H9 (cell line): ENCODE data around the gene CCDC159. TPM values are rescaled to one million over a fixed set of nuclear protein-coding genes. Genes with fewer than 3 reads are reported as not detected.
"Not testable (repeated sequence)": the region's sequence is repeated elsewhere in the genome, so short reads cannot be mapped to it uniquely, and the experiment has no call there.

Experiments used
- DNase-seq: peaks from one replicate; pipeline ENCODE4 v3.0.0-alpha.2; 2017
- H2AFZ ChIP-seq: one replicate; pipeline ENCODE4 v1.6.1; 2013; ENCODE audit warnings: mild to moderate bottlenecking, low read length, control low read depth, moderate library complexity
- H2AK5ac ChIP-seq: 2 replicates; pipeline ENCODE4 v1.6.1; 2013; ENCODE audit warnings: low read length, control low read depth, mixed read lengths; ENCODE audit not compliant: insufficient read length
- H2BK120ac ChIP-seq: one replicate; pipeline ENCODE4 v1.6.1; 2013; ENCODE audit warnings: low read depth, mild to moderate bottlenecking, low read length, control low read depth, inconsistent platforms; ENCODE audit not compliant: poor library complexity, severe bottlenecking
- H2BK12ac ChIP-seq: 2 replicates; pipeline ENCODE4 v1.6.1; 2013; ENCODE audit warnings: low read length, control low read depth, mixed read lengths, low read depth; ENCODE audit not compliant: insufficient read length
- H2BK15ac ChIP-seq: 2 replicates; pipeline ENCODE4 v1.6.1; 2013; ENCODE audit warnings: low read depth, low read length, control low read depth
- H2BK20ac ChIP-seq: one replicate; pipeline ENCODE4 v1.6.1; 2013; ENCODE audit warnings: low read depth, mild to moderate bottlenecking, low read length, control low read depth, inconsistent platforms; ENCODE audit not compliant: poor library complexity, severe bottlenecking
- H2BK5ac ChIP-seq: 2 replicates; pipeline ENCODE4 v1.6.1; 2013; ENCODE audit warnings: low read length, control low read depth, mixed read lengths; ENCODE audit not compliant: insufficient read length
- H3K14ac ChIP-seq: 2 replicates; pipeline ENCODE4 v1.6.1; 2013; ENCODE audit warnings: low read length, control low read depth; ENCODE audit not compliant: insufficient read depth
- H3K18ac ChIP-seq: 2 replicates; pipeline ENCODE4 v1.6.1; 2013; ENCODE audit warnings: low read depth, mild to moderate bottlenecking, mixed read lengths, low read length, control low read depth; ENCODE audit not compliant: insufficient read length
- H3K23ac ChIP-seq: 2 replicates; pipeline ENCODE4 v1.6.1; 2013; ENCODE audit warnings: low read length, control low read depth, mixed read lengths, low read depth; ENCODE audit not compliant: insufficient read length
- H3K23me2 ChIP-seq: 2 replicates; pipeline ENCODE4 v1.6.1; 2013; ENCODE audit warnings: low read depth, mild to moderate bottlenecking, mixed read lengths, low read length, control low read depth; ENCODE audit not compliant: insufficient read length, poor library complexity, severe bottlenecking
- H3K27ac ChIP-seq: 2 replicates; pipeline ENCODE4 v1.5.1; 2013; ENCODE audit warnings: low read length, control low read depth, mixed read lengths, low read depth; ENCODE audit not compliant: insufficient read length
- H3K27me3 ChIP-seq: 2 replicates; pipeline ENCODE4 v1.6.1; 2013; ENCODE audit warnings: low read length, control low read depth, inconsistent platforms; ENCODE audit not compliant: insufficient read depth
- H3K4ac ChIP-seq: 2 replicates; pipeline ENCODE4 v1.6.1; 2013; ENCODE audit warnings: low read depth, mild to moderate bottlenecking, control low read depth, inconsistent platforms, low read length, moderate library complexity
- H3K4me1 ChIP-seq: 2 replicates; pipeline ENCODE4 v1.6.1; 2013; ENCODE audit warnings: low read length, control low read depth, inconsistent platforms; ENCODE audit not compliant: insufficient read depth
- H3K4me2 ChIP-seq: 2 replicates; pipeline ENCODE4 v1.6.1; 2013; ENCODE audit warnings: low read length, control low read depth, mixed read lengths; ENCODE audit not compliant: insufficient read length, insufficient read depth
- H3K56ac ChIP-seq: 2 replicates; pipeline ENCODE4 v1.6.1; 2013; ENCODE audit warnings: low read depth, mild to moderate bottlenecking, mixed read lengths, low read length, control low read depth; ENCODE audit not compliant: insufficient read length
- H3K79me1 ChIP-seq: 2 replicates; pipeline ENCODE4 v1.6.1; 2013; ENCODE audit warnings: low read depth, mild to moderate bottlenecking, moderate library complexity, low read length, control low read depth, inconsistent platforms; ENCODE audit not compliant: insufficient read depth, poor library complexity, severe bottlenecking
- H3K79me2 ChIP-seq: 2 replicates; pipeline ENCODE4 v1.6.1; 2013; ENCODE audit warnings: low read length, control low read depth, inconsistent platforms; ENCODE audit not compliant: insufficient read depth
- H3K9ac ChIP-seq: 2 replicates; pipeline ENCODE4 v1.6.1; 2013; ENCODE audit warnings: low read length, control low read depth, mixed read lengths; ENCODE audit not compliant: insufficient read length; ENCODE audit errors: extremely low read depth
- H3K9me3 ChIP-seq: one replicate; pipeline ENCODE4 v1.6.1; 2013; ENCODE audit warnings: low read depth, low read length, inconsistent platforms; ENCODE audit not compliant: control insufficient read depth
- H3T11ph ChIP-seq: one replicate; pipeline ENCODE4 v1.6.1; 2013; ENCODE audit warnings: mild to moderate bottlenecking, low read length, control low read depth, inconsistent platforms
- H4K20me1 ChIP-seq: one replicate; pipeline ENCODE4 v1.6.1; 2013; ENCODE audit not compliant: control insufficient read depth, insufficient read length, insufficient read depth
- H4K5ac ChIP-seq: 2 replicates; pipeline ENCODE4 v1.6.1; 2013; ENCODE audit warnings: low read depth, mild to moderate bottlenecking, mixed read lengths, low read length, control low read depth; ENCODE audit not compliant: insufficient read length
- H4K8ac ChIP-seq: replicated peaks from 2 replicates; pipeline ENCODE4 v1.6.1; 2013; ENCODE audit warnings: low read length, control low read depth, mixed read lengths, low read depth; ENCODE audit not compliant: insufficient read length
- H4K91ac ChIP-seq: 2 replicates; pipeline ENCODE4 v1.6.1; 2013; ENCODE audit warnings: low read depth, mild to moderate bottlenecking, moderate library complexity, mixed read lengths, low read length, control low read depth; ENCODE audit not compliant: insufficient read length
- H3K27ac Mint-ChIP-seq, 3 experiments: 2 replicates in 2 of 3; 3 replicates in 1 of 3; pipeline ENCODE4 v1.8.0; 2020 to 2021; ENCODE audit warnings: mixed read lengths in 3 of 3, mild to moderate bottlenecking in 1 of 3, moderate library complexity in 1 of 3
- H3K27me3 Mint-ChIP-seq: 2 replicates; pipeline ENCODE4 v1.8.0; 2021; ENCODE audit warnings: low read depth, mild to moderate bottlenecking, moderate library complexity, mixed read lengths
- H3K36me3 Mint-ChIP-seq, 3 experiments: 2 replicates in 2 of 3; 3 replicates in 1 of 3; pipeline ENCODE4 v1.8.0; 2020 to 2021; ENCODE audit warnings: low read depth in 3 of 3, mixed read lengths in 3 of 3; ENCODE audit not compliant: insufficient read depth in 1 of 3
- H3K4me1 Mint-ChIP-seq, 2 experiments: 2 replicates each; pipeline ENCODE4 v1.8.0; 2020; ENCODE audit warnings: mixed read lengths in 2 of 2
- H3K4me3 Mint-ChIP-seq, 2 experiments: 2 replicates in 1 of 2; 3 replicates in 1 of 2; pipeline ENCODE4 v1.8.0; 2020 to 2021; ENCODE audit warnings: mild to moderate bottlenecking in 2 of 2, mixed read lengths in 2 of 2, moderate library complexity in 1 of 2
- H3K9me3 Mint-ChIP-seq, 2 experiments: 2 replicates in 1 of 2; 3 replicates in 1 of 2; pipeline ENCODE4 v1.8.0; 2020; ENCODE audit warnings: mild to moderate bottlenecking in 2 of 2, mixed read lengths in 2 of 2, moderate library complexity in 1 of 2
- CTCF ChIP-seq: fragments of 200-600 bp; sonication (generic); conservative IDR thresholded peaks from 3 replicates; pipeline ENCODE4 v1.8.0; 2021; ENCODE audit warnings: antibody characterized with exemption, mild to moderate bottlenecking
- WGBS: extraction: QIAGEN DNeasy Blood & Tissue Kit; methylation state at CpG from one replicate; pipeline ENCODE4 v1.1.7; 2013; ENCODE audit warnings: missing lambda C conversion rate, low lambda C conversion rate, mixed read lengths; ENCODE audit not compliant: insufficient read length; ENCODE audit errors: extremely low coverage; 5-methylcytosine and 5-hydroxymethylcytosine counted together
- total RNA-seq: library from RNA; stranded (reverse); gene quantifications from 2 replicates; pipeline ENCODE4 v1.2.1, GENCODE V29; 2021

Gene CCDC159
- total RNA-seq, 1 experiment from 2014 or later, result 5.7 TPM

- Histone ChIP-seq H4K8ac (no peak overlapping the region), H3K79me2 (no peaks in the 10 kb centered on the region), H2BK20ac (no peak overlapping the region), H3K4me2 (no peak overlapping the region), H2AK5ac (no peak overlapping the region), H4K5ac (no peak overlapping the region), H3K4ac (no peak overlapping the region), H4K91ac (no peak overlapping the region), H2BK5ac (no peak overlapping the region), H3K23ac (no peak overlapping the region), H2BK120ac (no peak overlapping the region), H3K27me3 (no peaks in the 10 kb centered on the region), H3K9ac (no peak overlapping the region), H3K9me3 (no peaks in the 10 kb centered on the region), H4K20me1 (no peaks in the 10 kb centered on the region), H3T11ph (no peak overlapping the region), H3K14ac (no peak overlapping the region), H3K27ac (no peak overlapping the region), H2BK12ac (no peak overlapping the region), H2BK15ac (no peak overlapping the region), H3K56ac (no peak overlapping the region), H3K18ac (no peak overlapping the region), H3K4me1 (no peaks in the 10 kb centered on the region), H3K79me1 (no peaks in the 10 kb centered on the region), H3K23me2 (no peaks in the 10 kb centered on the region), H2AFZ (no peak overlapping the region)
- H3K9me3 Mint-ChIP-seq, result 0 out of 5 replicates have a peak, but pooled peaks cover 0 to 2% of the 10 kb centered on the region in 2 experiments
- TF ChIP-seq CTCF, result no peak
- H3K36me3 Mint-ChIP-seq, result no peaks in the 10 kb centered on the region
- H3K4me3 Mint-ChIP-seq, result no peak overlapping the region; a peak in 1 of 5 replicates
- WGBS, result no CpG with 5 or more reads among the region's 9 CpGs
- H3K27me3 Mint-ChIP-seq, result peaks cover 4% of the 10 kb centered on the region
- H3K27ac Mint-ChIP-seq, result no peak overlapping the region
- DNase-seq, result no peak
- H3K4me1 Mint-ChIP-seq, result peaks cover 0 to 3% of the 10 kb centered on the region in 2 experiments; a peak in 1 of 4 replicates
These were observed 40.0 kb upstream of the CCDC159 start for GRCh38 chr19:11306337-11306736.

GRCh38 chr19:11320278-11320995 is 25.9 kb upstream of the CCDC159 start:
- H2BK5ac ChIP-seq, H2BK12ac ChIP-seq, H3K9ac ChIP-seq, H3K56ac ChIP-seq, H3K27me3 Mint-ChIP-seq, H3K4me1 ChIP-seq, H3K9me3 ChIP-seq, H2BK20ac ChIP-seq, H2AK5ac ChIP-seq, H3K4me3 Mint-ChIP-seq, H3T11ph ChIP-seq, H4K5ac ChIP-seq, H3K79me1 ChIP-seq, H3K14ac ChIP-seq, H4K20me1 ChIP-seq, H3K23me2 ChIP-seq, H3K27ac Mint-ChIP-seq, H2AFZ ChIP-seq, H3K27me3 ChIP-seq, DNase-seq, H3K23ac ChIP-seq, H3K18ac ChIP-seq, H3K9me3 Mint-ChIP-seq, H3K36me3 Mint-ChIP-seq, H4K91ac ChIP-seq, H3K4ac ChIP-seq, H3K79me2 ChIP-seq, H3K27ac ChIP-seq, H4K8ac ChIP-seq, H3K4me2 ChIP-seq, H2BK15ac ChIP-seq, H2BK120ac ChIP-seq: not testable (repeated sequence)
- no CpG with 5 or more reads among the region's 9 CpGs for WGBS
- peaks cover 6 to 11% of the 10 kb centered on the region in 2 experiments for H3K4me1 Mint-ChIP-seq
